HEK293 (cell line): Measurements from ENCODE around the gene OTUB2.
A peak's percentile ranks its signal among the peaks of the same experiment; 100 is the strongest.

Experiments used
- BCL11B ChIP-seq: fragments of 450-650 bp; formaldehyde crosslinking; IDR thresholded peaks from 2 replicates; pipeline ENCODE4 v1.5.1; 2016; ENCODE audit warnings: low read depth, missing biosample characterization, missing genetic modification characterization
- GLI2 ChIP-seq: fragments of 450-650 bp; formaldehyde crosslinking; IDR thresholded peaks from 2 replicates; pipeline ENCODE4; 2017; ENCODE audit warnings: missing biosample characterization, missing genetic modification characterization, low read depth, borderline replicate concordance
- SALL2 ChIP-seq: fragments of 450-650 bp; formaldehyde crosslinking; IDR thresholded peaks from 2 replicates; pipeline ENCODE4 v1.5.0; 2017; ENCODE audit warnings: missing biosample characterization, mild to moderate bottlenecking, missing genetic modification characterization, borderline replicate concordance
- TCF7L2 ChIP-seq: IDR thresholded peaks from 2 replicates; pipeline ENCODE4 v1.6.1; 2011; ENCODE audit warnings: low read depth, mild to moderate bottlenecking, inconsistent platforms, low read length, moderate library complexity, borderline replicate concordance
- ZBTB8A ChIP-seq: fragments of 450-650 bp; formaldehyde crosslinking; IDR thresholded peaks from 2 replicates; pipeline ENCODE4 v1.5.1; 2016; ENCODE audit warnings: missing biosample characterization, missing genetic modification characterization
- ZNF10 ChIP-seq: fragments of 450-650 bp; formaldehyde crosslinking; IDR thresholded peaks from 2 replicates; pipeline ENCODE4 v1.5.1; 2017; ENCODE audit warnings: missing biosample characterization, missing genetic modification characterization
- ZNF112 ChIP-seq: fragments of 450-650 bp; formaldehyde crosslinking; IDR thresholded peaks from 2 replicates; pipeline ENCODE4 v1.5.0; 2017; ENCODE audit warnings: missing biosample characterization, missing genetic modification characterization
- ZNF140 ChIP-seq: fragments of 450-650 bp; formaldehyde crosslinking; IDR thresholded peaks from 2 replicates; pipeline ENCODE4 v1.5.1; 2016; ENCODE audit warnings: missing biosample characterization, missing genetic modification characterization
- ZNF157 ChIP-seq: fragments of 450-650 bp; formaldehyde crosslinking; IDR thresholded peaks from 2 replicates; pipeline ENCODE4 v1.5.1; 2016; ENCODE audit warnings: missing biosample characterization, missing genetic modification characterization
- ZNF184 ChIP-seq: fragments of 450-650 bp; IDR thresholded peaks from 2 replicates; pipeline ENCODE4 v1.5.1; 2018; ENCODE audit warnings: missing biosample characterization, mild to moderate bottlenecking, missing genetic modification characterization
- ZNF19 ChIP-seq: fragments of 450-650 bp; formaldehyde crosslinking; IDR thresholded peaks from 2 replicates; pipeline ENCODE4; 2016; ENCODE audit warnings: missing biosample characterization, missing genetic modification characterization, low read depth
- ZNF2 ChIP-seq: fragments of 450-650 bp; formaldehyde crosslinking; IDR thresholded peaks from 2 replicates; pipeline ENCODE4 v1.5.1; 2016; ENCODE audit warnings: missing biosample characterization, missing genetic modification characterization
- ZNF221 ChIP-seq: fragments of 450-650 bp; formaldehyde crosslinking; IDR thresholded peaks from 2 replicates; pipeline ENCODE4 v1.5.1; 2017; ENCODE audit warnings: missing biosample characterization, missing genetic modification characterization, borderline replicate concordance
- ZNF239 ChIP-seq: fragments of 450-650 bp; formaldehyde crosslinking; IDR thresholded peaks from 2 replicates; pipeline ENCODE4 v1.5.1; 2016; ENCODE audit warnings: missing biosample characterization, missing genetic modification characterization
- ZNF426 ChIP-seq: fragments of 450-650 bp; formaldehyde crosslinking; IDR thresholded peaks from 2 replicates; pipeline ENCODE4 v1.5.1; 2017; ENCODE audit warnings: missing biosample characterization, missing genetic modification characterization, mild to moderate bottlenecking, inconsistent platforms, moderate library complexity
- ZNF514 ChIP-seq: fragments of 450-650 bp; formaldehyde crosslinking; IDR thresholded peaks from 2 replicates; pipeline ENCODE4 v1.5.1; 2016; ENCODE audit warnings: missing biosample characterization, missing genetic modification characterization
- ZNF621 ChIP-seq: fragments of 450-650 bp; formaldehyde crosslinking; IDR thresholded peaks from 2 replicates; pipeline ENCODE4 v1.5.1; 2017; ENCODE audit warnings: missing biosample characterization, missing genetic modification characterization
- ZNF624 ChIP-seq: fragments of 450-650 bp; formaldehyde crosslinking; IDR thresholded peaks from 2 replicates; pipeline ENCODE4 v1.5.1; 2017; ENCODE audit warnings: missing biosample characterization, missing genetic modification characterization
- ZNF626 ChIP-seq: fragments of 450-650 bp; sonication (Bioruptor Pico); formaldehyde crosslinking; IDR thresholded peaks from 2 replicates; pipeline ENCODE4 v1.5.1; 2018; ENCODE audit warnings: missing biosample characterization, missing genetic modification characterization, inconsistent platforms
- ZNF658 ChIP-seq: fragments of 450-650 bp; formaldehyde crosslinking; IDR thresholded peaks from 2 replicates; pipeline ENCODE4; 2016; ENCODE audit warnings: missing biosample characterization, missing genetic modification characterization
- ZNF76 ChIP-seq: fragments of 450-650 bp; formaldehyde crosslinking; IDR thresholded peaks from 2 replicates; pipeline ENCODE4; 2016; ENCODE audit warnings: low read depth, missing biosample characterization, missing genetic modification characterization, borderline replicate concordance
- ZNF837 ChIP-seq: fragments of 450-650 bp; formaldehyde crosslinking; IDR thresholded peaks from 2 replicates; pipeline ENCODE4 v1.5.1; 2016; ENCODE audit warnings: missing biosample characterization, missing genetic modification characterization
- ZSCAN23 ChIP-seq: fragments of 450-650 bp; formaldehyde crosslinking; IDR thresholded peaks from 2 replicates; pipeline ENCODE4 v1.5.1; 2016; ENCODE audit warnings: missing biosample characterization, missing genetic modification characterization
- ZSCAN30 ChIP-seq: fragments of 450-650 bp; IDR thresholded peaks from 2 replicates; pipeline ENCODE4 v1.5.1; 2018; ENCODE audit warnings: missing biosample characterization, mild to moderate bottlenecking, missing genetic modification characterization, moderate library complexity
- TF ChIP-seq, protein P1 (sequence below): fragments of 450-650 bp; IDR thresholded peaks from 2 replicates; pipeline ENCODE4 v1.5.1; 2018; ENCODE audit warnings: missing biosample characterization, mild to moderate bottlenecking, missing genetic modification characterization
- TF ChIP-seq, protein P2 (sequence below): fragments of 450-650 bp; formaldehyde crosslinking; IDR thresholded peaks from 2 replicates; pipeline ENCODE4 v1.5.1; 2016; ENCODE audit warnings: missing biosample characterization, missing genetic modification characterization
- TF ChIP-seq, protein P3 (sequence below): fragments of 450-650 bp; formaldehyde crosslinking; IDR thresholded peaks from 2 replicates; pipeline ENCODE4 v1.5.1; 2016; ENCODE audit warnings: missing biosample characterization, missing genetic modification characterization
- TF ChIP-seq, protein P4 (sequence below): fragments of 450-650 bp; formaldehyde crosslinking; IDR thresholded peaks from 2 replicates; pipeline ENCODE4; 2016; ENCODE audit warnings: missing biosample characterization, missing genetic modification characterization
- TF ChIP-seq, protein P5 (sequence below): fragments of 450-650 bp; formaldehyde crosslinking; IDR thresholded peaks from 2 replicates; pipeline ENCODE4 v1.5.1; 2016; ENCODE audit warnings: missing biosample characterization, missing genetic modification characterization
- TF ChIP-seq, protein P6 (sequence below): fragments of 450-650 bp; formaldehyde crosslinking; IDR thresholded peaks from 2 replicates; pipeline ENCODE4 v1.5.1; 2017; ENCODE audit warnings: missing biosample characterization, missing genetic modification characterization

OTUB2 gene

DNA sequence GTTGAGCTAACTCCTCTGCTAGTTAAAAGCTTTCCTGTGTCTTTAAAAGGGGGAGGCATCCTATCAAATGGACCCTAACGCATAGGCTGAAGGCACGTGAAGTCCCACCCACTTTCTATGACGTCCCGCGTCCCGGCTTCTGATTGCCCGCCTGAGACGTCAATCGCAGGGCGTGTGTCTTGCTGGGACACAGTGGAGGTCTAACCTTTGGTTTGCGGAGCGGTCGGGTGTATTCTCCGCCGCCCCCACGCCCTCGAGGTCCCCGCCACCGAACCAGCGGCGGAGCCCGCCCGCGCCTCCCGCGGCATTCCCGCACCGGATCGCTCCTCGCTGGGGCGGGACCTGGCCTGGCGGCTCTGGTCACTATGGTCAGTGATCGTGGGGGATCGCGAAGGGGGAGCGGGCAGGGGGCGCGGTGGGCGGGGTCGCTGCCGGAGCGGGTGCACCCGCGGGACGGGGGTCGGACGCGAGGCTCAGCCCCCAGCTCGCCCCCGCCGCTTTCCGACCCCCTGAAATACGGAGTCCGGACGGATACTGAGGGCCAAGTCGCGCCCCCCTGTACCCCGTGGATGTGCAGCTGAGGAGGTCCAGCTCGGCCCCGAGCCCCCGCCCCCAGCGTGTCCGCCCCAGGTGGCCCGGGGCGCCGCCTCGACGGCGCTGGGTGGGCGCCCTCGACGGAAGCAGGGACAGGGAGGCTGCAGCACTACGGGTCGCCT, at the start of gene OTUB2 (continued):
- TF ChIP-seq, protein P1, sequence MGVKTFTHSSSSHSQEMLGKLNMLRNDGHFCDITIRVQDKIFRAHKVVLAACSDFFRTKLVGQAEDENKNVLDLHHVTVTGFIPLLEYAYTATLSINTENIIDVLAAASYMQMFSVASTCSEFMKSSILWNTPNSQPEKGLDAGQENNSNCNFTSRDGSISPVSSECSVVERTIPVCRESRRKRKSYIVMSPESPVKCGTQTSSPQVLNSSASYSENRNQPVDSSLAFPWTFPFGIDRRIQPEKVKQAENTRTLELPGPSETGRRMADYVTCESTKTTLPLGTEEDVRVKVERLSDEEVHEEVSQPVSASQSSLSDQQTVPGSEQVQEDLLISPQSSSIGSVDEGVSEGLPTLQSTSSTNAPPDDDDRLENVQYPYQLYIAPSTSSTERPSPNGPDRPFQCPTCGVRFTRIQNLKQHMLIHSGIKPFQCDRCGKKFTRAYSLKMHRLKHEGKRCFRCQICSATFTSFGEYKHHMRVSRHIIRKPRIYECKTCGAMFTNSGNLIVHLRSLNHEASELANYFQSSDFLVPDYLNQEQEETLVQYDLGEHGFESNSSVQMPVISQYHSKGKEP (tag by site-specific recombination) = no peak
- TF ChIP-seq ZNF514 (tag by site-specific recombination) (no peak), ZNF2 (tag by site-specific recombination) (peak; percentile 76), ZSCAN23 (tag by site-specific recombination) (peak; percentile 86; the same call in 1 of the 2 replicates), ZNF221 (no peak), ZBTB8A (tag by site-specific recombination) (peak; percentile 75), ZNF426 (tag by site-specific recombination) (no peak), GLI2 (tag by site-specific recombination) (no peak), ZNF624 (no peak), ZNF112 (tag by site-specific recombination) (no peak), ZNF184 (tag by site-specific recombination) (no peak), ZNF621 (tag by site-specific recombination) (no peak), ZSCAN30 (tag by site-specific recombination) (peak; percentile 91), ZNF140 (tag by site-specific recombination) (no peak), ZNF157 (tag by site-specific recombination) (no peak), BCL11B (tag by site-specific recombination) (peak; percentile 94), ZNF658 (no peak), ZNF19 (tag by site-specific recombination) (no peak), SALL2 (no peak), ZNF239 (tag by site-specific recombination) (no peak), ZNF837 (tag by site-specific recombination) (no peak), TCF7L2 (no peak), ZNF626 (tag by site-specific recombination) (no peak), ZNF76 (tag by site-specific recombination) (no peak; the same call in 1 of the 2 replicates), ZNF10 (no peak)
- TF ChIP-seq, protein P2, sequence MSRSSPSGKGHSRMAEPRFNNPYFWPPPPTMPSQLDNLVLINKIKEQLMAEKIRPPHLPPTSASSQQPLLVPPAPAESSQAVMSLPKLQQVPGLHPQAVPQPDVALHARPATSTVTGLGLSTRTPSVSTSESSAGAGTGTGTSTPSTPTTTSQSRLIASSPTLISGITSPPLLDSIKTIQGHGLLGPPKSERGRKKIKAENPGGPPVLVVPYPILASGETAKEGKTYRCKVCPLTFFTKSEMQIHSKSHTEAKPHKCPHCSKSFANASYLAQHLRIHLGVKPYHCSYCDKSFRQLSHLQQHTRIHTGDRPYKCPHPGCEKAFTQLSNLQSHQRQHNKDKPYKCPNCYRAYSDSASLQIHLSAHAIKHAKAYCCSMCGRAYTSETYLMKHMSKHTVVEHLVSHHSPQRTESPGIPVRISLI = no peak
- TF ChIP-seq, protein P3, sequence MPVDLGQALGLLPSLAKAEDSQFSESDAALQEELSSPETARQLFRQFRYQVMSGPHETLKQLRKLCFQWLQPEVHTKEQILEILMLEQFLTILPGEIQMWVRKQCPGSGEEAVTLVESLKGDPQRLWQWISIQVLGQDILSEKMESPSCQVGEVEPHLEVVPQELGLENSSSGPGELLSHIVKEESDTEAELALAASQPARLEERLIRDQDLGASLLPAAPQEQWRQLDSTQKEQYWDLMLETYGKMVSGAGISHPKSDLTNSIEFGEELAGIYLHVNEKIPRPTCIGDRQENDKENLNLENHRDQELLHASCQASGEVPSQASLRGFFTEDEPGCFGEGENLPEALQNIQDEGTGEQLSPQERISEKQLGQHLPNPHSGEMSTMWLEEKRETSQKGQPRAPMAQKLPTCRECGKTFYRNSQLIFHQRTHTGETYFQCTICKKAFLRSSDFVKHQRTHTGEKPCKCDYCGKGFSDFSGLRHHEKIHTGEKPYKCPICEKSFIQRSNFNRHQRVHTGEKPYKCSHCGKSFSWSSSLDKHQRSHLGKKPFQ = no peak
- TF ChIP-seq, protein P4, sequence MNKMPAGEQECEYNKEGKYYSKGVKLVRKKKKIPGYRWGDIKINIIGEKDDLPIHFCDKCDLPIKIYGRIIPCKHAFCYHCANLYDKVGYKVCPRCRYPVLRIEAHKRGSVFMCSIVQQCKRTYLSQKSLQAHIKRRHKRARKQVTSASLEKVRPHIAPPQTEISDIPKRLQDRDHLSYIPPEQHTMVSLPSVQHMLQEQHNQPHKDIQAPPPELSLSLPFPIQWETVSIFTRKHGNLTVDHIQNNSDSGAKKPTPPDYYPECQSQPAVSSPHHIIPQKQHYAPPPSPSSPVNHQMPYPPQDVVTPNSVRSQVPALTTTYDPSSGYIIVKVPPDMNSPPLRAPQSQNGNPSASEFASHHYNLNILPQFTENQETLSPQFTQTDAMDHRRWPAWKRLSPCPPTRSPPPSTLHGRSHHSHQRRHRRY = no peak
- TF ChIP-seq, protein P5, sequence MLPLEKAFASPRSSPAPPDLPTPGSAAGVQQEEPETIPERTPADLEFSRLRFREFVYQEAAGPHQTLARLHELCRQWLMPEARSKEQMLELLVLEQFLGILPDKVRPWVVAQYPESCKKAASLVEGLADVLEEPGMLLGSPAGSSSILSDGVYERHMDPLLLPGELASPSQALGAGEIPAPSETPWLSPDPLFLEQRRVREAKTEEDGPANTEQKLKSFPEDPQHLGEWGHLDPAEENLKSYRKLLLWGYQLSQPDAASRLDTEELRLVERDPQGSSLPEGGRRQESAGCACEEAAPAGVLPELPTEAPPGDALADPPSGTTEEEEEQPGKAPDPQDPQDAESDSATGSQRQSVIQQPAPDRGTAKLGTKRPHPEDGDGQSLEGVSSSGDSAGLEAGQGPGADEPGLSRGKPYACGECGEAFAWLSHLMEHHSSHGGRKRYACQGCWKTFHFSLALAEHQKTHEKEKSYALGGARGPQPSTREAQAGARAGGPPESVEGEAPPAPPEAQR = no peak
- TF ChIP-seq, protein P6, sequence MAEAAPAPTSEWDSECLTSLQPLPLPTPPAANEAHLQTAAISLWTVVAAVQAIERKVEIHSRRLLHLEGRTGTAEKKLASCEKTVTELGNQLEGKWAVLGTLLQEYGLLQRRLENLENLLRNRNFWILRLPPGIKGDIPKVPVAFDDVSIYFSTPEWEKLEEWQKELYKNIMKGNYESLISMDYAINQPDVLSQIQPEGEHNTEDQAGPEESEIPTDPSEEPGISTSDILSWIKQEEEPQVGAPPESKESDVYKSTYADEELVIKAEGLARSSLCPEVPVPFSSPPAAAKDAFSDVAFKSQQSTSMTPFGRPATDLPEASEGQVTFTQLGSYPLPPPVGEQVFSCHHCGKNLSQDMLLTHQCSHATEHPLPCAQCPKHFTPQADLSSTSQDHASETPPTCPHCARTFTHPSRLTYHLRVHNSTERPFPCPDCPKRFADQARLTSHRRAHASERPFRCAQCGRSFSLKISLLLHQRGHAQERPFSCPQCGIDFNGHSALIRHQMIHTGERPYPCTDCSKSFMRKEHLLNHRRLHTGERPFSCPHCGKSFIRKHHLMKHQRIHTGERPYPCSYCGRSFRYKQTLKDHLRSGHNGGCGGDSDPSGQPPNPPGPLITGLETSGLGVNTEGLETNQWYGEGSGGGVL (tag by site-specific recombination) = peak; percentile 88
